ENCODE measurements around the gene HIGD1B. TPM values are rescaled to one million over a fixed set of nuclear protein-coding genes. Genes with fewer than 3 reads are reported as not detected.

The HIGD1B gene
- total and polyA plus RNA-seq, 2 donors (not counting 3 experiments of a cell fraction or from before 2014, with no cell fraction given) = not detected

DNA sequence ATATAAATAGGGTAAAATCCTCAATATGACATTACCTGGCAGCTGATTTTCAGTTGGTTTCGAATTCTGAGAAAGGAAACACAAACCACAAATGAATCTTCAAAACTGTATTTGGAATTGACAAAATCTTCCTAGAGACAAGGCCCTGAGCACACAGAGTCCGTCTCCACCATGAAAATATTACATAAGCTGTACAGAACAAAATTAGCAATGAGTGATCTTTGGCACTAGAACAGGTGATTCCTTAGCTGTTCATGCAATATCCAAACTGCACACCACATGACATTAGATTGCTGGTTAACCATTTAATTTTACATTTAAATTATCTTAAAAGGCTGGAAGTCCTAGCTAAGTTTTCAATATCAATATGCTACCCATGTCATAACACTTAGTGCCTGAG, 49.3 kb upstream of the HIGD1B start:
- no peaks in the 10 kb centered on the region for H3K27me3 ChIP-seq (ENCODE audit: control insufficient read depth in 2 of 2, insufficient read depth in 2 of 2, low read length in 2 of 2)
- no TSS peak for BruUV-seq (replicated peaks)
- H3K36me3 ChIP-seq (ENCODE audit: control insufficient read depth in 2 of 2, extremely low read depth in 1 of 2, insufficient read depth in 2 of 2, low read length in 2 of 2) = peaks cover 0 to 2% of the 10 kb centered on the region in 2 experiments
- TF ChIP-seq, protein P1, sequence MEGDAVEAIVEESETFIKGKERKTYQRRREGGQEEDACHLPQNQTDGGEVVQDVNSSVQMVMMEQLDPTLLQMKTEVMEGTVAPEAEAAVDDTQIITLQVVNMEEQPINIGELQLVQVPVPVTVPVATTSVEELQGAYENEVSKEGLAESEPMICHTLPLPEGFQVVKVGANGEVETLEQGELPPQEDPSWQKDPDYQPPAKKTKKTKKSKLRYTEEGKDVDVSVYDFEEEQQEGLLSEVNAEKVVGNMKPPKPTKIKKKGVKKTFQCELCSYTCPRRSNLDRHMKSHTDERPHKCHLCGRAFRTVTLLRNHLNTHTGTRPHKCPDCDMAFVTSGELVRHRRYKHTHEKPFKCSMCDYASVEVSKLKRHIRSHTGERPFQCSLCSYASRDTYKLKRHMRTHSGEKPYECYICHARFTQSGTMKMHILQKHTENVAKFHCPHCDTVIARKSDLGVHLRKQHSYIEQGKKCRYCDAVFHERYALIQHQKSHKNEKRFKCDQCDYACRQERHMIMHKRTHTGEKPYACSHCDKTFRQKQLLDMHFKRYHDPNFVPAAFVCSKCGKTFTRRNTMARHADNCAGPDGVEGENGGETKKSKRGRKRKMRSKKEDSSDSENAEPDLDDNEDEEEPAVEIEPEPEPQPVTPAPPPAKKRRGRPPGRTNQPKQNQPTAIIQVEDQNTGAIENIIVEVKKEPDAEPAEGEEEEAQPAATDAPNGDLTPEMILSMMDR (IDR thresholded peaks at IDR 0.05; ENCODE audit: extremely low read depth in 1 of 2, insufficient read depth in 1 of 2, low read depth in 1 of 2, low read length in 2 of 2) = no peak
- TF ChIP-seq, protein P2, sequence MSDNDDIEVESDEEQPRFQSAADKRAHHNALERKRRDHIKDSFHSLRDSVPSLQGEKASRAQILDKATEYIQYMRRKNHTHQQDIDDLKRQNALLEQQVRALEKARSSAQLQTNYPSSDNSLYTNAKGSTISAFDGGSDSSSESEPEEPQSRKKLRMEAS (IDR thresholded peaks at IDR 0.05; ENCODE audit: insufficient read depth, insufficient read length) = no peak
- TF ChIP-seq JUN (IDR thresholded peaks at IDR 0.05; ENCODE audit: borderline replicate concordance, insufficient read depth, insufficient read length, low read depth) = no peak
- TF ChIP-seq FOS (IDR thresholded peaks at IDR 0.05; ENCODE audit: borderline replicate concordance, insufficient read depth, low read length) = no peak
- TF ChIP-seq POLR2A (IDR thresholded peaks at IDR 0.05; ENCODE audit: low read depth, low read length) = no peak
- no peak for TF ChIP-seq GATA2 (IDR thresholded peaks at IDR 0.05; ENCODE audit: insufficient read depth, insufficient read length, low read depth, low read length)
- TF ChIP-seq POLR2AphosphoS5 (IDR thresholded peaks at IDR 0.05; ENCODE audit: insufficient read depth, low read depth, low read length) = no peak
- TF ChIP-seq MYC (IDR thresholded peaks at IDR 0.05; ENCODE audit: low read depth, low read length) = no peak
- no peak for TF ChIP-seq EZH2 (IDR thresholded peaks at IDR 0.05; ENCODE audit: borderline replicate concordance, low read depth, low read length, severe bottlenecking)
- peaks cover 22% of the 10 kb centered on the region for H3K4me1 ChIP-seq (ENCODE audit: control insufficient read depth, extremely low read depth, insufficient read depth, low read length)
- H3K9me3 ChIP-seq (replicated peaks; ENCODE audit: control insufficient read depth, insufficient read depth, low read length) = no peaks in the 10 kb centered on the region
- no peaks in the 10 kb centered on the region for H4K20me1 ChIP-seq (replicated peaks; ENCODE audit: control insufficient read depth, extremely low read depth, insufficient read depth, low read length)
- ChIA-PET POLR2A (interaction anchor here (1.0 kb wide), 1 partner anchor 47 kb away, joined by 3 read pairs; no protein-coding TSS in a partner anchor), CTCF (interaction anchor here (0.9 to 2.9 kb wide), 3 partner anchors 11 to 65 kb away, joined by 3 to 14 read pairs (median 4); no protein-coding TSS in a partner anchor)
- DNase-seq (ENCODE audit: low read depth, low spot score) = no peak
- intact Hi-C loops (cut with micrococcal nuclease) (no loop called here), dilution Hi-C loops (cut with MboI; ENCODE audit: extremely low pct_ligation_motif_present, low sequenced_read_pairs) (no loop called here)
- no peak for FAIRE-seq
- H3K4me2 ChIP-seq (ENCODE audit: insufficient read depth, low read length) = no peak overlapping the region
- H3K9ac ChIP-seq (replicated peaks; ENCODE audit: extremely low read depth, insufficient read depth, low read length) = no peak overlapping the region
- no peak overlapping the region for H3K27ac ChIP-seq (ENCODE audit: insufficient read depth, low read depth, low read length)
- H3K4me3 ChIP-seq (replicated peaks in 1 of 3; ENCODE audit: insufficient read depth in 1 of 3, low read depth in 1 of 3, low read length in 3 of 3) = no peak overlapping the region
- H3K9me1 ChIP-seq (replicated peaks; ENCODE audit: control insufficient read depth, extremely low read depth, insufficient read depth, low read length) = no peaks in the 10 kb centered on the region
- H3K79me2 ChIP-seq (ENCODE audit: control insufficient read depth, insufficient read depth, low read length) = no peaks in the 10 kb centered on the region
- no peak overlapping the region for H2AFZ ChIP-seq (ENCODE audit: low read depth, low read length)
